ENCODE data around the gene TMEM175. TPM values are rescaled to one million over a fixed set of nuclear protein-coding genes. Genes with fewer than 3 reads are reported as not detected.
A peak's percentile ranks its signal among the peaks of the same experiment; 100 is the strongest.

Gene TMEM175
- total and polyA plus RNA-seq, 2 of the 13 experiments (the other 11 are each of a cell fraction or from before 2014, with no cell fraction given), result 5.1 to 9.9 TPM

DNA sequence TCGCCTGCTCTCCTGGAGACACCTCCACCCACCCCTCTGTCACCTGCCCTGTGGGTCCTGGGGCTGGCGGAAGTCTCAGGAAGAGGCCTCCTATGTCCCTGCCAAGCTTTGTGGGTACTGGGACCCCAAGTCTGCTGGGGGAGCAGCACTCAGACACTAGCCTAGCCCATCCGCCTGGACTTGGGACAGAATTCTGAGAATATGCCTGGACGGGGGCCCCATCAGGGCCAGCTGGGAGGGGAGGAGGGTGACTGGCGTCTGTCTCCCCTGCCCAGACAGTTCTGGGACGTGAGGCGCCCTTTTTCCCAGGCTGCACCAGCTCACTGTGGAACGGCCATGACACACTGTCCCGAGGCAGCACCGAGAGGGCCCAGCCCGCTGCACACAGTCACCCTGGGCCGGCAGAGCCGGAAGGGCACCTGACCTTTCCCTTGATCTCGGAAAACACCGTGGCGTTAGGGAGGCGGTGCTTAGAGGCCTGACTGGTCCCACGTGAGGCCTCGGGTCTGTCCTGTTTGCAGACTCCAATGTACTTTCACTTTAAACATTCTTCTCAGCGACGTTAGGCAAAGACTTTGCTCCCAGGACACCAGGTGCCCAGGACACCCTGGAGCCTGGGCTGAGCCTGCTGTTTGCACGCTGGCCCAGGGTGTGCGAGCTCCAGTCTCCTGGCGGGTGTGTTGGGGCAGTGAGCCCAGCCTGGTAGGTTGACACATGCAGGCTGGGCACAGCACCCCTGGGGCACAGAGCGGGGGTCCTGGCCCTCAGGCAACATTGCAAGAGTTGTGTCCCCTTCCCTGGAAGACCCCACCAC is 60.2 kb downstream of the TMEM175 start (continued):
- TF ChIP-seq, protein P1, sequence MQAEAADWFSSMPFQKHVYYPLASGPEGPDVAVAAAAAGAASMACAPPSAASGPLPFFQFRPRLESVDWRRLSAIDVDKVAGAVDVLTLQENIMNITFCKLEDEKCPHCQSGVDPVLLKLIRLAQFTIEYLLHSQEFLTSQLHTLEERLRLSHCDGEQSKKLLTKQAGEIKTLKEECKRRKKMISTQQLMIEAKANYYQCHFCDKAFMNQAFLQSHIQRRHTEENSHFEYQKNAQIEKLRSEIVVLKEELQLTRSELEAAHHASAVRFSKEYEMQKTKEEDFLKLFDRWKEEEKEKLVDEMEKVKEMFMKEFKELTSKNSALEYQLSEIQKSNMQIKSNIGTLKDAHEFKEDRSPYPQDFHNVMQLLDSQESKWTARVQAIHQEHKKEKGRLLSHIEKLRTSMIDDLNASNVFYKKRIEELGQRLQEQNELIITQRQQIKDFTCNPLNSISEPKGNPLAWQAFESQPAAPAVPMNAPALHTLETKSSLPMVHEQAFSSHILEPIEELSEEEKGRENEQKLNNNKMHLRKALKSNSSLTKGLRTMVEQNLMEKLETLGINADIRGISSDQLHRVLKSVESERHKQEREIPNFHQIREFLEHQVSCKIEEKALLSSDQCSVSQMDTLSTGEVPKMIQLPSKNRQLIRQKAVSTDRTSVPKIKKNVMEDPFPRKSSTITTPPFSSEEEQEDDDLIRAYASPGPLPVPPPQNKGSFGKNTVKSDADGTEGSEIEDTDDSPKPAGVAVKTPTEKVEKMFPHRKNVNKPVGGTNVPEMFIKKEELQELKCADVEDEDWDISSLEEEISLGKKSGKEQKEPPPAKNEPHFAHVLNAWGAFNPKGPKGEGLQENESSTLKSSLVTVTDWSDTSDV (CRISPR knock-in tag; IDR thresholded peaks at IDR 0.05), result no peak
- peak; percentile 66; the same call in 1 of the 2 replicates for TF ChIP-seq DMAP1 (CRISPR knock-in tag; IDR thresholded peaks at IDR 0.05)
- TF ChIP-seq ZNF225 (CRISPR knock-in tag; IDR thresholded peaks at IDR 0.05), result 0 out of 2 replicates have a peak, but pooled peaks have one; percentile 17
- peak; percentile 82 for TF ChIP-seq MEF2D (CRISPR knock-in tag; IDR thresholded peaks at IDR 0.05)
- TF ChIP-seq, protein P2, sequence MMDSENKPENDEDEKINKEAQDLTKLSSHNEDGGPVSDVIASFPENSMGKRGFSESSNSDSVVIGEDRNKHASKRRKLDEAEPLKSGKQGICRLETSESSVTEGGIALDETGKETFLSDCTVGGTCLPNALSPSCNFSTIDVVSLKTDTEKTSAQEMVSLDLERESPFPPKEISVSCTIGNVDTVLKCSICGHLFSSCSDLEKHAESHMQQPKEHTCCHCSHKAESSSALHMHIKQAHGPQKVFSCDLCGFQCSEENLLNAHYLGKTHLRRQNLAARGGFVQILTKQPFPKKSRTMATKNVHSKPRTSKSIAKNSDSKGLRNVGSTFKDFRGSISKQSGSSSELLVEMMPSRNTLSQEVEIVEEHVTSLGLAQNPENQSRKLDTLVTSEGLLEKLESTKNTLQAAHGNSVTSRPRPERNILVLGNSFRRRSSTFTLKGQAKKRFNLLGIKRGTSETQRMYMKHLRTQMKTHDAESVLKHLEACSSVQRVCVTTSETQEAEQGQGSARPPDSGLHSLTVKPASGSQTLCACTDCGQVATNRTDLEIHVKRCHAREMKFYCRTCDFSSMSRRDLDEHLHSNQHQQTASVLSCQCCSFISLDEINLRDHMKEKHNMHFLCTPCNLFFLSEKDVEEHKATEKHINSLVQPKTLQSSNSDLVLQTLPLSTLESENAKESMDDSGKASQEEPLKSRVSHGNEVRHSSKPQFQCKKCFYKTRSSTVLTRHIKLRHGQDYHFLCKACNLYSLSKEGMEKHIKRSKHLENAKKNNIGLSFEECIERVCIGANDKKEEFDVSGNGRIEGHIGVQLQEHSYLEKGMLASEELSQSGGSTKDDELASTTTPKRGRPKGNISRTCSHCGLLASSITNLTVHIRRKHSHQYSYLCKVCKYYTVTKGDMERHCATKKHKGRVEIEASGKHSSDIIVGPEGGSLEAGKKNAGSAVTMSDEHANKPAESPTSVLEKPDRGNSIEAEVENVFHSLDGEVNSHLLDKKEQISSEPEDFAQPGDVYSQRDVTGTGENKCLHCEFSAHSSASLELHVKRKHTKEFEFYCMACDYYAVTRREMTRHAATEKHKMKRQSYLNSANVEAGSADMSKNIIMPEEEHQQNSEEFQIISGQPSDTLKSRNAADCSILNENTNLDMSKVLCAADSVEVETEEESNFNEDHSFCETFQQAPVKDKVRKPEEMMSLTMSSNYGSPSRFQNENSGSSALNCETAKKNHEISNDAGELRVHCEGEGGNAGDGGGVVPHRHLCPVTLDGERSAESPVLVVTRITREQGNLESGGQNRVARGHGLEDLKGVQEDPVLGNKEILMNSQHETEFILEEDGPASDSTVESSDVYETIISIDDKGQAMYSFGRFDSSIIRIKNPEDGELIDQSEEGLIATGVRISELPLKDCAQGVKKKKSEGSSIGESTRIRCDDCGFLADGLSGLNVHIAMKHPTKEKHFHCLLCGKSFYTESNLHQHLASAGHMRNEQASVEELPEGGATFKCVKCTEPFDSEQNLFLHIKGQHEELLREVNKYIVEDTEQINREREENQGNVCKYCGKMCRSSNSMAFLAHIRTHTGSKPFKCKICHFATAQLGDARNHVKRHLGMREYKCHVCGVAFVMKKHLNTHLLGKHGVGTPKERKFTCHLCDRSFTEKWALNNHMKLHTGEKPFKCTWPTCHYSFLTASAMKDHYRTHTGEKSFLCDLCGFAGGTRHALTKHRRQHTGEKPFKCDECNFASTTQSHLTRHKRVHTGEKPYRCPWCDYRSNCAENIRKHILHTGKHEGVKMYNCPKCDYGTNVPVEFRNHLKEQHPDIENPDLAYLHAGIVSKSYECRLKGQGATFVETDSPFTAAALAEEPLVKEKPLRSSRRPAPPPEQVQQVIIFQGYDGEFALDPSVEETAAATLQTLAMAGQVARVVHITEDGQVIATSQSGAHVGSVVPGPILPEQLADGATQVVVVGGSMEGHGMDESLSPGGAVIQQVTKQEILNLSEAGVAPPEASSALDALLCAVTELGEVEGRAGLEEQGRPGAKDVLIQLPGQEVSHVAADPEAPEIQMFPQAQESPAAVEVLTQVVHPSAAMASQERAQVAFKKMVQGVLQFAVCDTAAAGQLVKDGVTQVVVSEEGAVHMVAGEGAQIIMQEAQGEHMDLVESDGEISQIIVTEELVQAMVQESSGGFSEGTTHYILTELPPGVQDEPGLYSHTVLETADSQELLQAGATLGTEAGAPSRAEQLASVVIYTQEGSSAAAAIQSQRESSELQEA (CRISPR knock-in tag; IDR thresholded peaks at IDR 0.05; ENCODE audit: not compliant biosample characterization), result no peak
- peak; percentile 77; the same call in 1 of the 2 replicates for TF ChIP-seq MEIS1 (CRISPR knock-in tag; IDR thresholded peaks at IDR 0.05; ENCODE audit: borderline replicate concordance)
- TF ChIP-seq ZNF383 (CRISPR knock-in tag; IDR thresholded peaks at IDR 0.05; ENCODE audit: borderline replicate concordance), result no peak
- TF ChIP-seq ZNF629 (CRISPR knock-in tag; conservative IDR thresholded peaks at IDR 0.05), result no peak
- peak; percentile 61; the same call in 1 of the 2 replicates for TF ChIP-seq SMAD9 (CRISPR knock-in tag; IDR thresholded peaks at IDR 0.05)
- TF ChIP-seq ZNF747 (CRISPR knock-in tag; IDR thresholded peaks at IDR 0.05; ENCODE audit: borderline replicate concordance), result peak; percentile 77; the same call in 1 of the 2 replicates
- no peak for TF ChIP-seq SOX13 (IDR thresholded peaks at IDR 0.05)
- peak in 1 of 2 experiments; percentile 84; a peak in 2 of 4 replicates for TF ChIP-seq SOX13 (CRISPR knock-in tag; conservative IDR thresholded peaks at IDR 0.05 in 1 of 2, IDR thresholded peaks at IDR 0.05 in 1 of 2)
- TF ChIP-seq, protein P3, sequence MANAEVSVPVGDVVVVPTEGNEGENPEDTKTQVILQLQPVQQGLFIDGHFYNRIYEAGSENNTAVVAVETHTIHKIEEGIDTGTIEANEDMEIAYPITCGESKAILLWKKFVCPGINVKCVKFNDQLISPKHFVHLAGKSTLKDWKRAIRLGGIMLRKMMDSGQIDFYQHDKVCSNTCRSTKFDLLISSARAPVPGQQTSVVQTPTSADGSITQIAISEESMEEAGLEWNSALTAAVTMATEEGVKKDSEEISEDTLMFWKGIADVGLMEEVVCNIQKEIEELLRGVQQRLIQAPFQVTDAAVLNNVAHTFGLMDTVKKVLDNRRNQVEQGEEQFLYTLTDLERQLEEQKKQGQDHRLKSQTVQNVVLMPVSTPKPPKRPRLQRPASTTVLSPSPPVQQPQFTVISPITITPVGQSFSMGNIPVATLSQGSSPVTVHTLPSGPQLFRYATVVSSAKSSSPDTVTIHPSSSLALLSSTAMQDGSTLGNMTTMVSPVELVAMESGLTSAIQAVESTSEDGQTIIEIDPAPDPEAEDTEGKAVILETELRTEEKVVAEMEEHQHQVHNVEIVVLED (CRISPR knock-in tag; IDR thresholded peaks at IDR 0.05; ENCODE audit: borderline replicate concordance), result peak; percentile 64; the same call in 1 of the 2 replicates
- TF ChIP-seq ZNF205 (CRISPR knock-in tag; IDR thresholded peaks at IDR 0.05), result peak; percentile 76; the same call in 1 of the 2 replicates

All from HepG2 (cell line).